Natural killer cell treated with Interleukin-12 subunit alpha and Interleukin-12 subunit beta and Interleukin-15 and Interleukin-18, amount 100 ng/mL, for 72 hours (primary cell): Measurements from ENCODE around the gene FDX2. TPM values are rescaled to one million over a fixed set of nuclear protein-coding genes. Genes with fewer than 3 reads are reported as not detected.
A peak's percentile ranks its signal among the peaks of the same experiment; 100 is the strongest.

Experiments used
- ATAC-seq, 2 donors: fragments of 150-1000 bp; cut with Tn5 transposase in 1 of 2; sonication (Bioruptor Pico), chemical (Tn5 transposase) in 1 of 2; 2 replicates each; pipeline ENCODE4 v1.10.0; 2021
- DNase-seq: peaks from one replicate; pipeline ENCODE4 v3.0.0; 2022; ENCODE audit warnings: low spot score
- H3K27ac Mint-ChIP-seq, 2 donors: 1 replicate in 1 of 2; 2 replicates in 1 of 2; pipeline ENCODE4 v1.8.0; 2022; ENCODE audit warnings: mixed read lengths in 2 of 2, mild to moderate bottlenecking in 1 of 2, moderate library complexity in 1 of 2
- H3K27me3 Mint-ChIP-seq, 2 donors: 1 replicate in 1 of 2; 2 replicates in 1 of 2; pipeline ENCODE4 v1.8.0; 2022; ENCODE audit warnings: mixed read lengths in 2 of 2
- H3K36me3 Mint-ChIP-seq: one replicate; pipeline ENCODE4 v1.8.0; 2022; ENCODE audit warnings: mixed read lengths
- H3K4me1 Mint-ChIP-seq, 2 donors: 1 replicate in 1 of 2; 2 replicates in 1 of 2; pipeline ENCODE4 v1.8.0; 2022; ENCODE audit warnings: low read depth in 2 of 2, mixed read lengths in 2 of 2, mild to moderate bottlenecking in 1 of 2
- H3K4me3 Mint-ChIP-seq: one replicate; pipeline ENCODE4 v1.8.0; 2022; ENCODE audit warnings: mixed read lengths
- H3K9me3 Mint-ChIP-seq: 2 replicates; pipeline ENCODE4 v1.8.0; 2022; ENCODE audit warnings: mixed read lengths
- total RNA-seq, 2 donors: library from RNA; stranded (reverse); gene quantifications; one replicate each; pipeline ENCODE4 v1.2.3, GENCODE V29; 2022

Gene FDX2
- total RNA-seq, 2 donors from 2014 or later: 11.4 to 26.4 TPM

GRCh38 chr19:10299545-10300458 is 16.0 kb downstream of the FDX2 start:
- H3K27ac Mint-ChIP-seq: no peak overlapping the region
- H3K4me3 Mint-ChIP-seq: no peak overlapping the region
- ATAC-seq: no peak
- no peaks in the 10 kb centered on the region for H3K9me3 Mint-ChIP-seq
- no peak for DNase-seq
- H3K27me3 Mint-ChIP-seq: no peaks in the 10 kb centered on the region
- H3K4me1 Mint-ChIP-seq: peaks cover 6 to 11% of the 10 kb centered on the region in 2 donors
- no peaks in the 10 kb centered on the region for H3K36me3 Mint-ChIP-seq

GRCh38 chr19:10295847-10296591 is 19.8 kb downstream of the FDX2 start:
- ATAC-seq (no peak), DNase-seq (no peak)
- Mint-ChIP-seq H3K4me1 (peaks cover 29 to 31% of the 10 kb centered on the region in 2 donors), H3K27me3 (peaks cover 8% of the 10 kb centered on the region in 2 donors), H3K27ac (peak overlapping the region in 1 of 2 donors; percentile 82), H3K9me3 (no peaks in the 10 kb centered on the region), H3K4me3 (peak overlapping the region; percentile 80), H3K36me3 (no peaks in the 10 kb centered on the region)

GRCh38 chr19:10295305-10295846 is 20.4 kb downstream of the FDX2 start:
- Mint-ChIP-seq H3K4me1 (peaks cover 35 to 38% of the 10 kb centered on the region in 2 donors), H3K4me3 (peak overlapping the region; percentile 80), H3K27ac (peak overlapping the region in 1 of 2 donors; percentile 82), H3K36me3 (no peaks in the 10 kb centered on the region), H3K9me3 (no peaks in the 10 kb centered on the region), H3K27me3 (peaks cover 12 to 13% of the 10 kb centered on the region in 2 donors)
- ATAC-seq (peak; percentile 82 to 84), DNase-seq (peak; percentile 82)

- peaks cover 37 to 39% of the 10 kb centered on the region in 2 donors for H3K4me1 Mint-ChIP-seq
Measured at GRCh38 chr19:10294368-10294697, 21.5 kb downstream of the FDX2 start.

GRCh38 chr19:10293637-10294367 is 22.0 kb downstream of the FDX2 start:
- peaks cover 15 to 17% of the 10 kb centered on the region in 2 donors for H3K27me3 Mint-ChIP-seq
- peaks cover 38 to 41% of the 10 kb centered on the region in 2 donors for H3K4me1 Mint-ChIP-seq
- ATAC-seq: no peak
- peak overlapping the region; percentile 32 to 76 for H3K27ac Mint-ChIP-seq
- peak overlapping the region; percentile 87 for H3K4me3 Mint-ChIP-seq
- no peaks in the 10 kb centered on the region for H3K9me3 Mint-ChIP-seq
- no peaks in the 10 kb centered on the region for H3K36me3 Mint-ChIP-seq
- no peak for DNase-seq

More at GRCh38 chr19:10294368-10294697, 21.5 kb downstream of the FDX2 start:
- Mint-ChIP-seq H3K27ac (no peak overlapping the region), H3K9me3 (no peaks in the 10 kb centered on the region), H3K27me3 (peaks cover 15 to 17% of the 10 kb centered on the region in 2 donors), H3K36me3 (no peaks in the 10 kb centered on the region), H3K4me3 (peak overlapping the region; percentile 30)
- no peak for ATAC-seq
- no peak for DNase-seq

- ATAC-seq: no peak
- Mint-ChIP-seq H3K27ac (peak overlapping the region; percentile 32 to 76), H3K4me1 (peaks cover 44 to 45% of the 10 kb centered on the region in 2 donors), H3K4me3 (peak overlapping the region; percentile 87), H3K27me3 (peaks cover 15 to 17% of the 10 kb centered on the region in 2 donors), H3K36me3 (no peaks in the 10 kb centered on the region), H3K9me3 (no peaks in the 10 kb centered on the region)
- no peak for DNase-seq
Measured at GRCh38 chr19:10292789-10293636, 22.8 kb downstream of the FDX2 start.

GRCh38 chr19:10292206-10292788 is 23.5 kb downstream of the FDX2 start:
- H3K4me1 Mint-ChIP-seq: peaks cover 45 to 51% of the 10 kb centered on the region in 2 donors
- H3K9me3 Mint-ChIP-seq: no peaks in the 10 kb centered on the region
- peak overlapping the region; percentile 87 for H3K4me3 Mint-ChIP-seq
- H3K27me3 Mint-ChIP-seq: peaks cover 15 to 17% of the 10 kb centered on the region in 2 donors
- H3K36me3 Mint-ChIP-seq: no peaks in the 10 kb centered on the region
- peak; percentile 74 to 82 for ATAC-seq
- H3K27ac Mint-ChIP-seq: peak overlapping the region in 1 of 2 donors; percentile 32
- DNase-seq: peak; percentile 86

GRCh38 chr19:10291554-10292205 is 24.1 kb downstream of the FDX2 start:
- Mint-ChIP-seq H3K4me3 (peak overlapping the region; percentile 87), H3K27ac (peak overlapping the region in 1 of 2 donors; percentile 31), H3K4me1 (peaks cover 50 to 53% of the 10 kb centered on the region in 2 donors), H3K27me3 (peaks cover 15 to 17% of the 10 kb centered on the region in 2 donors), H3K9me3 (no peaks in the 10 kb centered on the region), H3K36me3 (no peaks in the 10 kb centered on the region)
- ATAC-seq (no peak), DNase-seq (no peak)

GRCh38 chr19:10290876-10291553 is 24.8 kb downstream of the FDX2 start:
- ATAC-seq (peak; percentile 32 to 54), DNase-seq (no peak)
- peak overlapping the region; percentile 87 for H3K4me3 Mint-ChIP-seq
- no peaks in the 10 kb centered on the region for H3K36me3 Mint-ChIP-seq
- no peaks in the 10 kb centered on the region for H3K9me3 Mint-ChIP-seq
- peaks cover 54 to 59% of the 10 kb centered on the region in 2 donors for H3K4me1 Mint-ChIP-seq
- peaks cover 15 to 17% of the 10 kb centered on the region in 2 donors for H3K27me3 Mint-ChIP-seq
- H3K27ac Mint-ChIP-seq: peak overlapping the region in 1 of 2 donors; percentile 24

- H3K27me3 Mint-ChIP-seq: peaks cover 15 to 17% of the 10 kb centered on the region in 2 donors
Measured at GRCh38 chr19:10290357-10290875, 25.4 kb downstream of the FDX2 start.

GRCh38 chr19:10289836-10290356 is 25.9 kb downstream of the FDX2 start, which contains the start of gene ICAM5:
ICAM5 (plus strand) TSS chr19:10289952; CDS start chr19:10290044, 92 bp downstream.
- Mint-ChIP-seq H3K4me1 (peaks cover 56 to 64% of the 10 kb centered on the region in 2 donors), H3K27me3 (peaks cover 15 to 17% of the 10 kb centered on the region in 2 donors), H3K36me3 (peaks cover 9% of the 10 kb centered on the region), H3K27ac (peak within 1 kb of the TSS in 1 of 2 donors; percentile 24), H3K4me3 (peak within 1 kb of the TSS; percentile 87), H3K9me3 (no peaks in the 10 kb centered on the region)
- ATAC-seq (no peak), DNase-seq (peak; percentile 58)

More at GRCh38 chr19:10290357-10290875, 25.4 kb downstream of the FDX2 start:
- no peak for DNase-seq
- no peak for ATAC-seq
- Mint-ChIP-seq H3K27ac (peak overlapping the region in 1 of 2 donors; percentile 24), H3K9me3 (no peaks in the 10 kb centered on the region), H3K4me3 (peak overlapping the region; percentile 87), H3K36me3 (peaks cover 4% of the 10 kb centered on the region), H3K4me1 (peaks cover 52 to 60% of the 10 kb centered on the region in 2 donors)
